Epidermal melanocyte (primary cell): Measurements from ENCODE around the gene ITSN1.
"Not testable (repeated sequence)": the region's sequence is repeated elsewhere in the genome, so short reads cannot be mapped to it uniquely, and the experiment has no call there.

Experiments
- DNase-seq: peaks from one replicate; pipeline ENCODE4 v3.0.0; 2011; ENCODE audit warnings: low spot score; ENCODE audit not compliant: insufficient read length

Gene ITSN1

GRCh38 chr21:33859373-33860102 lies 217.2 kb downstream of the ITSN1 start:
- DNase-seq: no peak

- no peak for DNase-seq
These were observed 218.1 kb downstream of the ITSN1 start for GRCh38 chr21:33860332-33860879.

- DNase-seq: no peak
These were observed 218.8 kb downstream of the ITSN1 start for GRCh38 chr21:33861125-33861524.

GRCh38 chr21:33863191-33863590 lies 220.9 kb downstream of the ITSN1 start:
- DNase-seq: not testable (repeated sequence)

- no peak for DNase-seq
These were observed 221.8 kb downstream of the ITSN1 start for GRCh38 chr21:33864150-33864549.

GRCh38 chr21:33865176-33865575 lies 222.9 kb downstream of the ITSN1 start:
- no peak for DNase-seq

- DNase-seq: no peak
These were observed 223.8 kb downstream of the ITSN1 start for GRCh38 chr21:33865996-33866575.

- DNase-seq: no peak
These were observed 224.5 kb downstream of the ITSN1 start for GRCh38 chr21:33866826-33867225.

GRCh38 chr21:33867868-33868267 lies 225.6 kb downstream of the ITSN1 start:
- not testable (repeated sequence) for DNase-seq

GRCh38 chr21:33869873-33870272 lies 227.6 kb downstream of the ITSN1 start:
- DNase-seq: no peak

- no peak for DNase-seq
These were observed 228.5 kb downstream of the ITSN1 start for GRCh38 chr21:33870768-33871167.

- no peak for DNase-seq
These were observed 228.9 kb downstream of the ITSN1 start for GRCh38 chr21:33871171-33871570.

- no peak for DNase-seq
These were observed 230.7 kb downstream of the ITSN1 start for GRCh38 chr21:33872881-33873515.

- DNase-seq: no peak
These were observed 231.9 kb downstream of the ITSN1 start for GRCh38 chr21:33874161-33874560.

GRCh38 chr21:33875026-33875695 lies 232.9 kb downstream of the ITSN1 start:
- no peak for DNase-seq

GRCh38 chr21:33878824-33879223 lies 236.5 kb downstream of the ITSN1 start:
- DNase-seq: no peak

- DNase-seq: no peak
These were observed 238.3 kb downstream of the ITSN1 start for GRCh38 chr21:33880626-33881025.

GRCh38 chr21:33881689-33882440 lies 239.6 kb downstream of the ITSN1 start:
- DNase-seq: no peak

GRCh38 chr21:33883118-33883517 lies 240.8 kb downstream of the ITSN1 start:
- DNase-seq: no peak

GRCh38 chr21:33884376-33885171 lies 242.3 kb downstream of the ITSN1 start:
- DNase-seq: peak; percentile 90
